Mesenchymal stem cell (in vitro differentiated cells and primary cell): ENCODE data around the gene SLC29A2.
A peak's percentile ranks its signal among the peaks of the same experiment; 100 is the strongest.

Source experiments
- DNase-seq: peaks from one replicate; pipeline ENCODE4 v3.0.0-alpha.2; 2013
- H2AFZ ChIP-seq: one replicate; pipeline ENCODE4 v1.6.1; 2013; ENCODE audit warnings: low read depth, mild to moderate bottlenecking, control low read depth, inconsistent platforms, low read length, moderate library complexity
- H2AK5ac ChIP-seq: 2 replicates; pipeline ENCODE4 v1.6.1; 2013; ENCODE audit warnings: low read length, moderate library complexity, mild to moderate bottlenecking, inconsistent platforms; ENCODE audit not compliant: severe bottlenecking
- H2BK120ac ChIP-seq: one replicate; pipeline ENCODE4 v1.6.1; 2013; ENCODE audit warnings: low read depth, mild to moderate bottlenecking, inconsistent platforms, low read length, moderate library complexity
- H2BK12ac ChIP-seq, 2 experiments: one replicate each; pipeline ENCODE4 v1.6.1; 2013; ENCODE audit warnings: inconsistent platforms in 2 of 2, low read length in 2 of 2, mild to moderate bottlenecking in 2 of 2, moderate library complexity in 2 of 2, control low read depth in 1 of 2
- H2BK15ac ChIP-seq: one replicate; pipeline ENCODE4 v1.6.1; 2013; ENCODE audit warnings: mild to moderate bottlenecking, low read depth, inconsistent platforms; ENCODE audit not compliant: poor library complexity, severe bottlenecking
- H2BK5ac ChIP-seq: 2 replicates; pipeline ENCODE4 v1.6.1; 2013; ENCODE audit warnings: low read depth, mild to moderate bottlenecking, low read length, control low read depth, inconsistent platforms; ENCODE audit not compliant: poor library complexity, severe bottlenecking
- H3K14ac ChIP-seq, 2 experiments: one replicate each; pipeline ENCODE4 v1.6.1; 2013; ENCODE audit warnings: inconsistent platforms in 2 of 2, low read length in 2 of 2, control low read depth in 1 of 2, mild to moderate bottlenecking in 1 of 2, moderate library complexity in 1 of 2
- H3K18ac ChIP-seq, 2 experiments: one replicate each; pipeline ENCODE4 v1.6.1; 2013; ENCODE audit warnings: inconsistent platforms in 2 of 2, low read length in 2 of 2, control low read depth in 1 of 2, low read depth in 1 of 2, mild to moderate bottlenecking in 1 of 2
- H3K23ac ChIP-seq, 2 experiments: one replicate each; pipeline ENCODE4 v1.6.1; 2013; ENCODE audit warnings: inconsistent platforms in 2 of 2, low read length in 2 of 2, mild to moderate bottlenecking in 2 of 2, moderate library complexity in 2 of 2, control low read depth in 1 of 2
- H3K27ac ChIP-seq: 2 replicates; pipeline ENCODE4 v1.5.1; 2013; ENCODE audit warnings: mild to moderate bottlenecking, moderate library complexity, low read length, control low read depth, inconsistent platforms; ENCODE audit not compliant: poor library complexity, severe bottlenecking
- H3K27me3 ChIP-seq, 2 experiments: 2 replicates each; pipeline versions ENCODE4 v1.6.1 to v1.7.0; 2013; ENCODE audit warnings: low read length in 2 of 2, mild to moderate bottlenecking in 2 of 2, moderate library complexity in 2 of 2, control low read depth in 1 of 2, inconsistent platforms in 1 of 2; ENCODE audit not compliant: control insufficient read depth in 1 of 2, insufficient read depth in 1 of 2
- H3K36me3 ChIP-seq, 2 experiments: 2 replicates each; pipeline versions ENCODE4 v1.6.1 to v1.7.0; 2013; ENCODE audit warnings: low read length in 2 of 2, control low read depth in 1 of 2, inconsistent platforms in 1 of 2, low read depth in 1 of 2, mild to moderate bottlenecking in 1 of 2; ENCODE audit not compliant: insufficient read depth in 2 of 2, control insufficient read depth in 1 of 2
- H3K4ac ChIP-seq, 2 experiments: one replicate each; pipeline ENCODE4 v1.6.1; 2013; ENCODE audit warnings: inconsistent platforms in 2 of 2, low read length in 2 of 2, mild to moderate bottlenecking in 2 of 2, moderate library complexity in 2 of 2, control low read depth in 1 of 2, low read depth in 1 of 2
- H3K4me1 ChIP-seq: 2 replicates; pipeline ENCODE4 v1.6.1; 2013; ENCODE audit warnings: low read depth, low read length, control low read depth; ENCODE audit not compliant: control insufficient read depth, insufficient read depth
- H3K4me2 ChIP-seq: 2 replicates; pipeline ENCODE4 v1.6.1; 2013; ENCODE audit warnings: low read length, mild to moderate bottlenecking, inconsistent platforms; ENCODE audit not compliant: poor library complexity, severe bottlenecking
- H3K4me3 ChIP-seq, 2 experiments: 2 replicates each; pipeline versions ENCODE4 v1.5.1 to v1.7.0; 2013; ENCODE audit warnings: low read length in 2 of 2, mild to moderate bottlenecking in 2 of 2, control low read depth in 1 of 2, low read depth in 1 of 2; ENCODE audit not compliant: insufficient read depth in 1 of 2
- H3K79me1 ChIP-seq: replicated peaks from 2 replicates; pipeline ENCODE4 v1.6.1; 2013; ENCODE audit warnings: mild to moderate bottlenecking, control low read depth, low read length, inconsistent platforms; ENCODE audit not compliant: poor library complexity, severe bottlenecking
- H3K9ac ChIP-seq: 2 replicates; pipeline ENCODE4 v1.7.0; 2013; ENCODE audit warnings: mild to moderate bottlenecking, low read length, moderate library complexity
- H3K9me3 ChIP-seq: 2 replicates; pipeline ENCODE4 v1.7.0; 2013; ENCODE audit warnings: mild to moderate bottlenecking, low read length; ENCODE audit not compliant: control insufficient read depth
- H4K8ac ChIP-seq: one replicate; pipeline ENCODE4 v1.6.1; 2013; ENCODE audit warnings: inconsistent platforms, mild to moderate bottlenecking, low read length, moderate library complexity
- H4K91ac ChIP-seq: one replicate; pipeline ENCODE4 v1.6.1; 2013; ENCODE audit warnings: mild to moderate bottlenecking, low read length, inconsistent platforms
- WGBS: methylation state at CpG from one replicate; pipeline ENCODE4 v1.1.7; 2013; ENCODE audit warnings: mixed read lengths; 5-methylcytosine and 5-hydroxymethylcytosine counted together

Gene SLC29A2

DNA sequence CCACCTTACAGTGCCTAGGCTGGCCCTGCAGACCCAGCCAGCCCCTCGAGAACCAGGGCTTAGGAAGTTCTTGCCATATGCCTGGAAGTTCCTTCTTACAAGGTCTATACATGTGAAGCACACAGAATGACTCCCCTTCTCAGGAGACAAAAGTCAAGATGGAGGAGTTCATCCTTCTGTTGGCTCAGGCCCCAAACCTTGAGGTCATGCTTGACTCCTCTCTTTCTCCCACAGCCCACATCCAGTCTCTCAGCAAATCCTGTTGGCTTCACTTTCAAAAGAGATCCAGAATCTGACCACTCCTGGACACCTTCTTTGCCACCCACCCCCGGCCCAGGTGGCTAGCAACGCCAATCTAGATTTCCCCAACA lies 53.0 kb downstream of the SLC29A2 start:
- WGBS: 85% methylated on average over 3 of the region's 3 CpGs

DNA sequence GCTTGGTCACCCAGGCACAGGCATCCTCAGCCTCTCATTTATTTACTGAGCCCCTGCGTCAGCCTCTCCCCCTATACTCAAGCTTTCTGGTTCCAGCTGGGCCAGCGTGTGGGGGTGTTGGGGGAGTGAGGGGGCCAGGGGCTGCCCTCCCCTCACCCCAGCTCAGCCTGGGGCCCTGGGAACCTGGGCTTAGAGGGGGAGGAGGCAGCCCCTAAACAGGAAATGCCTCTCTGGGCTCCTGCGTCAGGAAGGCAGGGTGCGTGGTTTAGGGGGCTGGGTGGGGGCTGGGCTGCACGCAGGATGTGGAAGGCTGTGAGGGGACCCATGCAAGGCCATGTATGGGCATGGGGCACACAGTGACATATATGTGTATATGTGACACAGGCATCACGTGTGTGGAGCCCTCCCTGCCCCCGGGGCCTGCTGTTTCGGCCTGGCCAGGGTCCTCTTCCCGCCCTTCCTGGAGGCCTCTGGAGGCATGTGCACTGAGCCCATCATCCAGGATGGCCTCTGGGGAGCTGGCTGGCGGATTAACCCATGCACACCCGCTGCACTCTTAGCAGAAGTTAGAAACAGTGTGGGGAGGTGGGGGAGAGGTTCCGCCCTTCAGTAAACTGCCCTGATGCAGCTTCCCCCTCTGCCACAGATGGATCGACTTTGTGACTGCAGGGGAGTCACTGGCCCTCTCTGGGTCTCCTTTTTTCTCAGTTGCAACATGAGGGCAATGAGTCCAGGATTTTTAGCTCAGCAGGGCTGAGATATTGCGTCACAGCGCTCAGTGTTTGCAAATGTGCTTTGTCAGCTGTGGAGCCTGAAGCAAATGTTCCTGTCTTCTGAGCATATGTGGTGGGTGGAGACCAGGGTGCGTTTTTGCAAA lies 53.6 kb downstream of the SLC29A2 start:
- Histone ChIP-seq H4K8ac (peak overlapping the region; percentile 95), H3K23ac (peak overlapping the region; percentile 44 to 94), H2BK120ac (peak overlapping the region; percentile 99), H2AK5ac (peak overlapping the region; percentile 45), H3K4me1 (peaks cover 49% of the 10 kb centered on the region), H3K4me2 (no peak overlapping the region), H3K79me1 (peaks cover 5% of the 10 kb centered on the region), H3K14ac (peak overlapping the region in 1 of 2 experiments; percentile 96), H3K9me3 (no peaks in the 10 kb centered on the region), H3K9ac (peak overlapping the region; percentile 81), H2BK12ac (peak overlapping the region; percentile 98 to 99), H3K27me3 (no peaks in the 10 kb centered on the region), H4K91ac (peak overlapping the region; percentile 100), H2AFZ (peak overlapping the region; percentile 54), H3K36me3 (peaks cover 8 to 17% of the 10 kb centered on the region in 2 experiments), H3K4me3 (peak overlapping the region in 1 of 2 experiments; percentile 62), H3K27ac (peak overlapping the region; percentile 67), H3K4ac (peak overlapping the region; percentile 95 to 96), H2BK15ac (peak overlapping the region; percentile 77), H2BK5ac (no peak overlapping the region), H3K18ac (peak overlapping the region; percentile 96 to 99)
- 14% methylated on average over 14 of the region's 16 CpGs for WGBS
- peak; percentile 95 for DNase-seq

More for the DNA sequence above, 53.0 kb downstream of the SLC29A2 start:
- H3K23ac ChIP-seq: peak overlapping the region in 1 of 2 experiments; percentile 44
- H3K4me3 ChIP-seq: peak overlapping the region in 1 of 2 experiments; percentile 31
- H2BK12ac ChIP-seq: peak overlapping the region; percentile 98
- no peak overlapping the region for H3K14ac ChIP-seq
- peak overlapping the region; percentile 91 to 95 for H3K4ac ChIP-seq
- no peaks in the 10 kb centered on the region for H3K27me3 ChIP-seq
- no peak overlapping the region for H2BK5ac ChIP-seq
- peak overlapping the region; percentile 96 to 99 for H3K18ac ChIP-seq
- H4K8ac ChIP-seq: peak overlapping the region; percentile 95
- peak overlapping the region; percentile 67 for H3K27ac ChIP-seq
- peak overlapping the region; percentile 54 for H2AFZ ChIP-seq
- peaks cover 8 to 17% of the 10 kb centered on the region in 2 experiments for H3K36me3 ChIP-seq
- H2BK15ac ChIP-seq: peak overlapping the region; percentile 93
- H2BK120ac ChIP-seq: peak overlapping the region; percentile 99
- H3K9me3 ChIP-seq: no peaks in the 10 kb centered on the region
- H3K4me1 ChIP-seq: peaks cover 42% of the 10 kb centered on the region
- H2AK5ac ChIP-seq: peak overlapping the region; percentile 11
- no peak overlapping the region for H3K4me2 ChIP-seq
- H4K91ac ChIP-seq: peak overlapping the region; percentile 94
- peak overlapping the region; percentile 81 for H3K9ac ChIP-seq
- peaks cover 5% of the 10 kb centered on the region for H3K79me1 ChIP-seq
- DNase-seq: no peak

DNA sequence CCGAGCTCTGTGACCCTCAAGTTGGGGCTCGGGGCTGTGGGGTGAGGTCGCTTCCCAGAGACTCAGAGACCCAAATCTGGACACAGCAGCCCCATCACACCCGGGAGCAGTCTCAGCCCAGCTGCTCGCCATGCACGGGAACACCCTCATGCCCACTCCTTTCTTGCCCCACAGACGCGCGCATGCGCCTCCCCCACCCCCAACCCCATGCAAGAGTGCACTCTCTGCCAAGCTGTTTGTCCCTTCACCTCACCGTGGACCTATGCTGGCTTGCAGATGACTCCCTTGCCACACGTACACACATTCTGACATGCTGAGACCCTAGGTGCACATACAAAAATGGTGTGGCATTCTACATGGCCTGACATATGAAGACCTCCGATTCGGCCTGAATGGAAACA lies 54.2 kb downstream of the SLC29A2 start:
- H4K8ac ChIP-seq: peak overlapping the region; percentile 95
- peak overlapping the region; percentile 100 for H4K91ac ChIP-seq
- H2AK5ac ChIP-seq: peak overlapping the region; percentile 18

DNA sequence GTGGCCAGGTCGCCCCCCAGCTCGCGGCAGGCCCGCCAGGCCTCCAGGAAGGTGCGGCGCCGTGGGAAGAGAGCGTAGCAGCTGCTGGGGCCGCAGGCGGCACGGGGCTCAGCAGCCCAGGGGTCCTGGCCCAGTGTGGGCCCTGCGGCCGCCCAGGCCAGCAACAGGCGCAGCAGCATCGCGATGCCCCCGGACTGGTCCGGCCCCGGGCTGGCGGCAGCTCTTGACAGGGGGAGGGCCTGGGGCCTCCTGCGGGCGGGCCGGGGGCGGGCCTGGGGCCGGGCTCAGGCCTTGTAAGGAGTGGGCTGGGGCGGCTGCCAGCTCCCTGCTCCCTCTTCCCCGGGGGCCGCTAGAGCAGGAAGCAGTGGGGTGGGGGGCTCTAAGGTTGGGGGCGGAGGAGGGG lies 54.7 kb downstream of the SLC29A2 start, which contains the start of gene CD248:
CD248 (minus strand) TSS at position 196 of the 403 bp plus-strand sequence; CDS start at position 179, 17 bp downstream.
- H4K91ac ChIP-seq: peak within 1 kb of the TSS; percentile 100
- peak within 1 kb of the TSS; percentile 23 to 99 for H3K4me3 ChIP-seq
- H3K9ac ChIP-seq: peak within 1 kb of the TSS; percentile 94
- 22% methylated on average over 22 of the region's 29 CpGs for WGBS
- peak within 1 kb of the TSS; percentile 87 for H2BK15ac ChIP-seq
- peaks cover 51% of the 10 kb centered on the region for H3K4me1 ChIP-seq
- peak within 1 kb of the TSS; percentile 49 for H2AK5ac ChIP-seq
- no peaks in the 10 kb centered on the region for H3K9me3 ChIP-seq
- H3K27ac ChIP-seq: peak within 1 kb of the TSS; percentile 67
- DNase-seq: peak; percentile 82
- H2AFZ ChIP-seq: peak within 1 kb of the TSS; percentile 36
- H3K79me1 ChIP-seq: peaks cover 5% of the 10 kb centered on the region
- H2BK120ac ChIP-seq: peak within 1 kb of the TSS; percentile 99
- H3K36me3 ChIP-seq: peaks cover 8 to 17% of the 10 kb centered on the region in 2 experiments
- H3K4ac ChIP-seq: peak within 1 kb of the TSS; percentile 95 to 96
- H2BK5ac ChIP-seq: no peak within 1 kb of the TSS
- H3K27me3 ChIP-seq: no peaks in the 10 kb centered on the region
- H3K23ac ChIP-seq: peak within 1 kb of the TSS in 1 of 2 experiments; percentile 94
- peak within 1 kb of the TSS; percentile 69 for H3K4me2 ChIP-seq
- peak within 1 kb of the TSS; percentile 90 to 99 for H2BK12ac ChIP-seq
- peak within 1 kb of the TSS in 1 of 2 experiments; percentile 98 for H3K14ac ChIP-seq
- peak within 1 kb of the TSS; percentile 95 for H4K8ac ChIP-seq
- H3K18ac ChIP-seq: peak within 1 kb of the TSS; percentile 96 to 99

More for the DNA sequence above, 54.2 kb downstream of the SLC29A2 start:
- H3K4me1 ChIP-seq: peaks cover 49% of the 10 kb centered on the region
- peaks cover 8 to 17% of the 10 kb centered on the region in 2 experiments for H3K36me3 ChIP-seq
- H3K79me1 ChIP-seq: peaks cover 5% of the 10 kb centered on the region
- peak overlapping the region; percentile 95 to 96 for H3K4ac ChIP-seq
- H3K23ac ChIP-seq: peak overlapping the region in 1 of 2 experiments; percentile 81
- peak overlapping the region in 1 of 2 experiments; percentile 96 for H3K14ac ChIP-seq
- peak overlapping the region; percentile 36 for H2AFZ ChIP-seq
- H3K27me3 ChIP-seq: no peaks in the 10 kb centered on the region
- peak; percentile 74 for DNase-seq
- peak overlapping the region; percentile 96 to 99 for H3K18ac ChIP-seq
- peak overlapping the region; percentile 90 to 99 for H2BK12ac ChIP-seq
- peak overlapping the region; percentile 81 for H3K9ac ChIP-seq
- peak overlapping the region in 1 of 2 experiments; percentile 62 for H3K4me3 ChIP-seq
- WGBS: 16% methylated on average over 11 of the region's 14 CpGs
- H2BK5ac ChIP-seq: no peak overlapping the region
- peak overlapping the region; percentile 57 for H3K4me2 ChIP-seq
- H2BK120ac ChIP-seq: peak overlapping the region; percentile 99
- H2BK15ac ChIP-seq: peak overlapping the region; percentile 83
- no peaks in the 10 kb centered on the region for H3K9me3 ChIP-seq
- H3K27ac ChIP-seq: peak overlapping the region; percentile 67
